Measurements from ENCODE around the gene SPI1.

SPI1 gene

DNA sequence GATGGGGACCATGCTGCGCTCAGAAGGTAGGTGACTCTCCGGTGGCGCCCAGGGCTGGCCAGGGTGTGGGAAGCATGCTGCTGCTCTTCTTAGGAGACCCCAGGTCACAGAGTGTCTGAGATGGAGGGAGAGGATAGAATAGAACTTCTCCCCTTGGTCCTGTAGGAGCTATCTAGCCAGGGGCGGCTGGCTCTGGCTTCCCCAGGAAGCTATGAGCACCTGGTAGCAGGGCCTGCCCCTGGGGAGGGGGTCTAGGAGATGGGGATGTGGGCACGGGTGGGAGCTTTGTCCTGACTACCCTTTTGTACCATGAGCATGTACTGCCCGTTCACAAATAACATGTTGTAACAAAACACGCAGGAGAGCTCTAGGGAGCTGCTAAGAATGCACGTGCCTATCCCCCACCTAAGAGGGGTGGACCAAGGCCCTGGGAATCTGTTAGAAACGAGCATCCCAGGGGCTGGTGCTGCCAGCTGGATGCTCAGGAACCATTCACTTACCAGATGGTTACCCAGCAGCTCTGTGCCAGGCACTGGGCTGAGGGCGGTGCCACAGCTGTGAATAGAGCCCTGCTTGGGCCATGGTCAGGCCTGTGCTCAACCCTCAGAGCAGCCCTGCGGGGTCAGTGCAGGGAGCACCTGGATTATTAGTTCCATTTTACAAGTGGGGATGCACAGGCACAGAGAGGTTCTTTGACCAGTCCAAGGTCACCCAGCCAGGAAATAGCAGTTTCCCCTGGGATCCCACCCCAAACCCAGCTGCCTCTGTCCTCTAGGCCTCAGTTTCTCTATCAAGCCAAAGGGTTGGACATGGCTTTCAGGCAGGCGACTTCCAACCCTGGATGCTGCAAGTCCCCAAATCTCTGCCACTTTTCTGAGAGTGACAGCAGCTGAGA lies 32.3 kb upstream of the SPI1 start:
- peaks cover 14 to 29% (median 28%) of the 10 kb centered on the region in 4 experiments for H3K4me1 ChIP-seq (ENCODE audit: control extremely low read depth in 1 of 4, control insufficient read depth in 4 of 4, insufficient read depth in 4 of 4, low read length in 3 of 4)
- DNase-seq = no peak
- no peaks in the 10 kb centered on the region for H3K27me3 ChIP-seq (replicated peaks in 2 of 5; ENCODE audit: control insufficient read depth in 4 of 5, insufficient read depth in 5 of 5, low read length in 4 of 5)
- ChIA-PET CTCF (interaction anchor here (0.6 to 14.8 kb wide), 22 partner anchors 15 to 232 kb away, joined by 3 to 217 read pairs (median 5); partner anchors contain the start of genes ACP2, DDB2, PSMC3 and SPI1), POLR2A (interaction anchor here (0.5 to 2.1 kb wide), 6 partner anchors 16 to 140 kb away, joined by 3 to 7 read pairs (median 4); partner anchors contain the start of gene SPI1)
- H3K27ac ChIP-seq (ENCODE audit: insufficient read depth in 1 of 2, low read depth in 1 of 2, low read length in 2 of 2, poor library complexity in 1 of 2, severe bottlenecking in 2 of 2) = no peak overlapping the region
- H3K9me3 ChIP-seq (ENCODE audit: control extremely low read depth in 1 of 5, control insufficient read depth in 4 of 5, insufficient read depth in 2 of 5, low read depth in 1 of 5, low read length in 4 of 5) = no peaks in the 10 kb centered on the region
- 87% methylated on average over 11 of the region's 12 CpGs for WGBS (ENCODE audit: insufficient coverage)
- H3K36me3 ChIP-seq (ENCODE audit: control insufficient read depth in 4 of 4, insufficient read depth in 4 of 4, low read length in 3 of 4) = peaks cover 0 to 32% (median 15%) of the 10 kb centered on the region in 4 experiments
- no peak overlapping the region for H3K4me3 ChIP-seq (ENCODE audit: control insufficient read depth in 1 of 7, extremely low read depth in 1 of 7, insufficient read depth in 4 of 7, low read depth in 2 of 7, low read length in 6 of 7)

DNA sequence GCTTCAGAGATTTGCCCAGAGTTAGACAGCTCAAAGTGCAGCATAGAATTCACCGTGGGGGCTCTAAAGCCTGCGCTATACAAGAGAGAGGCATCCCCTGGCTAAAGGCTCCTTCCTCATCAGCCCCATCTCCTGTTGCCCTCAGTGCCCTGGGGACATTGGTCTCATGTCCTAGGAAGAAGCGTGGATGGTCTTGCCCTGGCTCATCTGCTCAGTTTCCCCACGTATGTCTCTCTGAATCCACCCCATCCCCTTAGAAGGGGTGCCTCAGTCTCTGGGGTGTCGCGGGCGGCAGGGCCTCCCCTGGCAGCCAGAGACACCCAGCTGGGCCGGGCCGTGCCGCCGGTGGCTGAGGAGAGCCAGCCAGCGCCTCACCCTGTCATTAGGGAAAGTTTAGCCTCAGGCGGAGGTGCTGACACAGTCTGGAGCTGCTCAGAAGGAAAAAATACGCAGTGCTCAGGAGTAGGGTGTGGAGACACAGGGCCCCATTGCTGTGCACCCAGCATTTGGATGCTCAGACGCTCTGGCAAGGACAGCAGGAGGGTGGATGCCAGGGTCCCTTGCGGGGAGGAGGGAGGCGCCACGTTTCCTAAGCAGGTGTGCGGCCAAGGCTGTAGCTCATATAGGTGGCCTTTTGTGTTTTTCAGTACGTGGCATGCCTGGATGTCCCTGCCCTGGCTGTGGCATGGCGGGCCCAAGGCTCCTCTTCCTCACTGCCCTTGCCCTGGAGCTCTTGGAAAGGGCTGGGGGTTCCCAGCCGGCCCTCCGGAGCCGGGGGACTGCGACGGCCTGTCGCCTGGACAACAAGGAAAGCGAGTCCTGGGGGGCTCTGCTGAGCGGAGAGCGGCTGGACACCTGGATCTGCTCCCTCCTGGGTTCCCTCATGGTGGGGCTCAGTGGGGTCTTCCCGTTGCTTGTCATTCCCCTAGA lies 31.4 kb upstream of the SPI1 start:
- ChIA-PET POLR2A (interaction anchor here (0.6 to 1.3 kb wide), 2 partner anchors 33 to 78 kb away, joined by 4 read pairs; no protein-coding TSS in a partner anchor), CTCF (interaction anchor here (0.6 to 14.8 kb wide), 13 partner anchors 8 to 231 kb away, joined by 3 to 217 read pairs (median 7); partner anchors contain the start of gene SPI1)
- peak overlapping the region in 1 of 2 experiments; percentile 74 for H3K27ac ChIP-seq (ENCODE audit: insufficient read depth in 1 of 2, low read depth in 1 of 2, low read length in 2 of 2, poor library complexity in 1 of 2, severe bottlenecking in 2 of 2)
- peaks cover 14 to 29% (median 25%) of the 10 kb centered on the region in 4 experiments for H3K4me1 ChIP-seq (ENCODE audit: control extremely low read depth in 1 of 4, control insufficient read depth in 4 of 4, insufficient read depth in 4 of 4, low read length in 3 of 4)
- 94% methylated on average over 30 of the region's 31 CpGs for WGBS (ENCODE audit: insufficient coverage)
- H3K36me3 ChIP-seq (ENCODE audit: control insufficient read depth in 4 of 4, insufficient read depth in 4 of 4, low read length in 3 of 4) = peaks cover 0 to 24% (median 11%) of the 10 kb centered on the region in 4 experiments
- no peaks in the 10 kb centered on the region for H3K9me3 ChIP-seq (ENCODE audit: control extremely low read depth in 1 of 5, control insufficient read depth in 4 of 5, insufficient read depth in 2 of 5, low read depth in 1 of 5, low read length in 4 of 5)
- DNase-seq = no peak
- no peaks in the 10 kb centered on the region for H3K27me3 ChIP-seq (replicated peaks in 2 of 5; ENCODE audit: control insufficient read depth in 4 of 5, insufficient read depth in 5 of 5, low read length in 4 of 5)
- H3K4me3 ChIP-seq (ENCODE audit: control insufficient read depth in 1 of 7, extremely low read depth in 1 of 7, insufficient read depth in 4 of 7, low read depth in 2 of 7, low read length in 6 of 7) = peak overlapping the region in 2 of 7 experiments; percentile 77 to 79

DNA sequence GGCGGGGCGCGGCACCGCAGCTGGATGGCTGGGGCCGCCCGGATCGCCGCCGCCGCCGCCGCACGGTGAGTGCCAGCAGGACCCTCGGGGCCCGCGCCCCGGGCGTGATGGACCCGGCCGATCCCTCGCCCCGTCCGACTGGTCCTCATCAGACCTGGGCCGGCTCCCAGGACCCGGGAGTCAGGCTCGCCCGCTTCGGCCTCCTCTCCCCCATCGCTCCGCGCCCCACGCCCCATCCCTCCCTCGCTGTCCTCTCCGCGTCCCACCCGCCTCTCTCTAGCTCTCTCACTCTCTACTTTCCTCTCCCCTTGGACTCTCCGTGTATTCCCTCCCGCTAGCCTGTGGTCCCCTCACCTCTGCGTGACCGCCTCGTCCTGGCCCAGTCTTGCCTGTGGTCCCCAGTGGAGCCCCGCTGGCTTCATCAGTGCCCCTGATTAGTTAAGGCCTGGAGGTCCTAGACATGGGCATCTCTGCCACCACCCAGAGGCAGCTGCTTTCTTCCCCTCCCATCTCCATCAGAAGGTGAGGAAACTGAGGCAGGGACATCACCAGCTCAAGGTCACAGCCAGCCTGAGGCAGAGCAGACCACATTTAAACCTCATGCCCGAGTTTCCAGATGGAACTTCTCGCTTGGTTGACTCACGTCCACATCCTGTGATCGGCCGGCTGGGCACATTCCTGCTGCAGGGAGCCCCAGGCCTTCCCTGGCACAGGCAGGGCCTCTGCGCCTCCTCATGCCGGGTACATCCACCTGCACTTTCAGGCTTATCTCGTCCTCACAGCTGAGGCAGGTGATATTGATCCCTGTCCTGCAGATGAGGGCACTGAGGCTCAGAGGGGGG lies 30.5 kb upstream of the SPI1 start:
- Histone ChIP-seq H3K4me3 (ENCODE audit: control insufficient read depth in 1 of 7, extremely low read depth in 1 of 7, insufficient read depth in 4 of 7, low read depth in 2 of 7, low read length in 6 of 7) (peak overlapping the region; percentile 50 to 79 (median 70)), H3K9me3 (ENCODE audit: control extremely low read depth in 1 of 5, control insufficient read depth in 4 of 5, insufficient read depth in 2 of 5, low read depth in 1 of 5, low read length in 4 of 5) (no peaks in the 10 kb centered on the region), H3K27me3 (replicated peaks in 2 of 5; ENCODE audit: control insufficient read depth in 4 of 5, insufficient read depth in 5 of 5, low read length in 4 of 5) (no peaks in the 10 kb centered on the region), H3K36me3 (ENCODE audit: control insufficient read depth in 4 of 4, insufficient read depth in 4 of 4, low read length in 3 of 4) (peaks cover 0 to 15% (median 8%) of the 10 kb centered on the region in 4 experiments), H3K4me1 (ENCODE audit: control extremely low read depth in 1 of 4, control insufficient read depth in 4 of 4, insufficient read depth in 4 of 4, low read length in 3 of 4) (peaks cover 14 to 31% (median 25%) of the 10 kb centered on the region in 4 experiments), H3K27ac (ENCODE audit: insufficient read depth in 1 of 2, low read depth in 1 of 2, low read length in 2 of 2, poor library complexity in 1 of 2, severe bottlenecking in 2 of 2) (peak overlapping the region in 1 of 2 experiments; percentile 74)
- ChIA-PET POLR2A (interaction anchor here (0.5 to 2.4 kb wide), 6 partner anchors 16 to 181 kb away, joined by 4 to 12 read pairs (median 5); partner anchors contain the start of gene SPI1), CTCF (interaction anchor here (0.9 to 14.8 kb wide), 8 partner anchors 9 to 230 kb away, joined by 3 to 217 read pairs (median 18); partner anchors contain the start of gene SPI1)
- 12% methylated on average over 48 of the region's 50 CpGs for WGBS (ENCODE audit: insufficient coverage)
- DNase-seq = no peak

DNA sequence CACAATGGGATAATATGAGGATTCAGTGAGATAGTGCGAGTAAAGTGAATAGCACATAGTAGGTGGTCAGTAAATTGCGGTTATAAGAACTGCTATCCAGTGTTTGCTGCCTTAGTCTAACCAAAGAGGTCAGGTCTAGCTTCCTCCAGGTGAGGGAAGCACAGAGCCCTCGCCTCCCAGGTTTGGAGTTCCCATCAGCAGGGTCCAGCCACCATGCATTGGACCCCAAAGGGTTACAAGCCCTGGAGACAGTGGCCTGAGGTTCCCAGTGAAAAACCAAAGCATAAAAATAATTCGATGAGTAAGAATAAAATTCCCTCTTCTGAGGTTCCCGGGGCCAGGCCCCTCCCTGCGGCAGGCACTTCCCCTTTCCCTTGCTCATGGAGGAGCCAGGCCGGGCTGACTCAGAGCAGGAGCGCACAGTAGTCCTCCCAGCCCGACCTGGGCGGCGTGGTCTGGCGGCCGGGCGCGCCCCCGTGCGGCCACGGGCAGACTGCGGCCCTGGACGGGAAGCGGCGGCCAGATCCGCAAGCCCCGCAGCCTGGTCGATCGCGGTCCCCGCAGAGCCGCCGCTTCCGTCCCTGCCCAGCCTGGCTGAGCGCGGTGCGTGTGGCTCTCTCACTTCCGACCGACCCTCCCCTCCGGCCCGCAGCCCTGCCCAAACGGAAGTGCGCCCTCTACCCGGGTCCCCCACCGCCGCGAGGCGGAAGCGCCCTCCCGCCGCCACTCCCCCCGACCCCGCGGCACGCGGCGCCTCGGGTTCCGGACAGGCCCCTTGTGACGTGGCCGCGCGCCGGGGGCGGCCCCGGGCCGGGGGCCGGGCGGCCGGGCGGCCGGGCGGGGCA lies 29.6 kb upstream of the SPI1 start, which contains the start of gene SLC39A13:
Gene SLC39A13 (plus strand): TSS at position 845 of the 845 bp plus-strand sequence. CDS start 1,505 bp downstream, outside the sequence.
- H3K9me3 ChIP-seq (ENCODE audit: control extremely low read depth in 1 of 5, control insufficient read depth in 4 of 5, insufficient read depth in 2 of 5, low read depth in 1 of 5, low read length in 4 of 5) = no peaks in the 10 kb centered on the region
- H3K4me1 ChIP-seq (ENCODE audit: control extremely low read depth in 1 of 4, control insufficient read depth in 4 of 4, insufficient read depth in 4 of 4, low read length in 3 of 4) = peaks cover 14 to 39% (median 32%) of the 10 kb centered on the region in 4 experiments
- peak; percentile 96 to 99 (median 98) for DNase-seq
- H3K36me3 ChIP-seq (ENCODE audit: control insufficient read depth in 4 of 4, insufficient read depth in 4 of 4, low read length in 3 of 4) = peaks cover 0 to 9% (median 5%) of the 10 kb centered on the region in 4 experiments
- H3K27ac ChIP-seq (ENCODE audit: insufficient read depth in 1 of 2, low read depth in 1 of 2, low read length in 2 of 2, poor library complexity in 1 of 2, severe bottlenecking in 2 of 2) = peak within 1 kb of the TSS; percentile 34 to 81
- POLR2A ChIA-PET = interaction anchor here (0.5 to 2.4 kb wide), 6 partner anchors 13 to 97 kb away, joined by 4 to 12 read pairs (median 6); partner anchors contain the start of gene SPI1
- WGBS (ENCODE audit: insufficient coverage) = under 1% methylated on average over 46 of the region's 70 CpGs
- H3K27me3 ChIP-seq (replicated peaks in 2 of 5; ENCODE audit: control insufficient read depth in 4 of 5, insufficient read depth in 5 of 5, low read length in 4 of 5) = no peaks in the 10 kb centered on the region
- peak within 1 kb of the TSS; percentile 50 to 80 (median 72) for H3K4me3 ChIP-seq (ENCODE audit: control insufficient read depth in 1 of 7, extremely low read depth in 1 of 7, insufficient read depth in 4 of 7, low read depth in 2 of 7, low read length in 6 of 7)
- CTCF ChIA-PET = interaction anchor here (0.9 to 14.8 kb wide), 6 partner anchors 9 to 48 kb away, joined by 3 to 217 read pairs (median 18); partner anchors contain the start of gene SPI1

DNA sequence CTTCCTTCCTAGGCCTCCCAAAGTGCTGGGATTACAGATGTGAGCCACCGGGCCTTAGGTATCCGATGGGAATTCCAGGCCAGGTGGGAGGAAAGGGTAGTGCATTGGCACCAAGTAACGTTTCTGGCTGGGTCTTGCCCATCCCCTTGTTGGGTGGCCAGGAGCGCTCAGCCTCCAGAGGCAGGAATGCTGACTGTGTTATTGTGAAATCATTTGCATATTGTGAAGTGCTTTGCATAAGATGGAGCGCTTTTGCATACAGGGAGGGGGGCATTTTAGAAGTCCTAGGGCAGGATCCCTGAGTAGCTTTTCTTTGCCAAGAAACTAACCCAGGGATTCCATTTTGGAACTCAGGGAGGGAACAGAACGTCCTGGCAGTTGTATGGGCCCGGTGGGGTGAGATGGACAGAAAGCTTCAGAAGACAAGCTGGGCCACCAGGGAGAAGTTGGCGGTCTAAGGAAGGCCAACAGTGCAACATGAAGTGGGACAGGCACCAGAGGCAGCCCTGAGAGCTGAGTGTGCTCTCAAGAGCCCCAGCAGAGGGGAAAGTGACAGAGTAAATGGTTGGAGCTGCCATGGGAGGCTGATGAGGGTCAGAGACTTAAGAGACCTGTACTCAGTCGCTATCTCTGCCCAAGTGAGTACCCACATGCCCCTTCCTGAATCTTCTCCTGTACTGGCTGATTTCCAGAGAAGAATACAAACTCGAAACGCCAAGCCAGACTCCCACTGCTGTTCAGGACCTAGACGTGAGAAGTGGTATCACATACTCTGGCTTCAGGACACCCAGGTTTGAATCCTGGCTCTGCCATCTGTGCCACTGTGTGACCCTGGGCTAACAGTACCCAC lies 28.8 kb upstream of the SPI1 start:
- WGBS (ENCODE audit: insufficient coverage) = 62% methylated on average over 10 of the region's 12 CpGs
- peaks cover 0 to 9% (median 5%) of the 10 kb centered on the region in 4 experiments for H3K36me3 ChIP-seq (ENCODE audit: control insufficient read depth in 4 of 4, insufficient read depth in 4 of 4, low read length in 3 of 4)
- H3K27me3 ChIP-seq (replicated peaks in 2 of 5; ENCODE audit: control insufficient read depth in 4 of 5, insufficient read depth in 5 of 5, low read length in 4 of 5) = no peaks in the 10 kb centered on the region
- H3K4me1 ChIP-seq (ENCODE audit: control extremely low read depth in 1 of 4, control insufficient read depth in 4 of 4, insufficient read depth in 4 of 4, low read length in 3 of 4) = peaks cover 14 to 43% (median 35%) of the 10 kb centered on the region in 4 experiments
- no peaks in the 10 kb centered on the region for H3K9me3 ChIP-seq (ENCODE audit: control extremely low read depth in 1 of 5, control insufficient read depth in 4 of 5, insufficient read depth in 2 of 5, low read depth in 1 of 5, low read length in 4 of 5)
- peak overlapping the region; percentile 34 to 81 for H3K27ac ChIP-seq (ENCODE audit: insufficient read depth in 1 of 2, low read depth in 1 of 2, low read length in 2 of 2, poor library complexity in 1 of 2, severe bottlenecking in 2 of 2)
- no peak for DNase-seq
- ChIA-PET CTCF (interaction anchor here (1.6 to 14.8 kb wide), 4 partner anchors 13 to 47 kb away, joined by 7 to 217 read pairs (median 84); partner anchors contain the start of gene SPI1), POLR2A (interaction anchor here (0.8 to 2.4 kb wide), 3 partner anchors 13 to 29 kb away, joined by 3 to 12 read pairs (median 4); partner anchors contain the start of gene SPI1)
- peak overlapping the region in 6 of 7 experiments; percentile 62 to 80 (median 70) for H3K4me3 ChIP-seq (ENCODE audit: control insufficient read depth in 1 of 7, extremely low read depth in 1 of 7, insufficient read depth in 4 of 7, low read depth in 2 of 7, low read length in 6 of 7)

Measured in common myeloid progenitor, CD34-positive (primary cell).